Motor neuron (in vitro differentiated cells): ENCODE measurements around the gene LRRK1. TPM values are rescaled to one million over a fixed set of nuclear protein-coding genes. Genes with fewer than 3 reads are reported as not detected.

ENCODE experiments used
- ATAC-seq, 8 experiments: fragments of 200-7000 bp; cut with Tn5 transposase; replicated peaks in 6 of 8; 2 replicates each; pipeline ENCODE4 v1.8.0; 2021; ENCODE audit warnings: mild to moderate bottlenecking in 8 of 8, moderate library complexity in 8 of 8
- H3K27ac ChIP-seq, 2 donors: fragments of 250-450 bp; sonication (Bioruptor Pico); 2 replicates each; pipeline ENCODE4 v1.9.0; 2021; ENCODE audit warnings: antibody characterized with exemption in 2 of 2, mild to moderate bottlenecking in 2 of 2, moderate library complexity in 1 of 2
- H3K4me1 ChIP-seq, 2 donors: fragments of 250-450 bp; sonication (Bioruptor Pico); replicated peaks in 1 of 2; 2 replicates each; pipeline ENCODE4 v1.6.1; 2021; ENCODE audit warnings: antibody characterized with exemption in 2 of 2, mild to moderate bottlenecking in 2 of 2, moderate library complexity in 1 of 2
- H3K4me3 ChIP-seq, 5 donors: fragments of 250-450 bp; sonication (Bioruptor Pico); 2 replicates each; pipeline ENCODE4 v1.9.0; 2021; ENCODE audit warnings: antibody characterized with exemption in 5 of 5, mild to moderate bottlenecking in 5 of 5, moderate library complexity in 4 of 5
- WGBS, 10 experiments: fragments of 450-650 bp; shearing (Covaris generic); methylation state at CpG; one replicate each; pipeline ENCODE4 v1.0.0; 2022; 5-methylcytosine and 5-hydroxymethylcytosine counted together
- in situ Hi-C, 9 experiments: fragments of 400-800 bp; cut with MboI; loops; one replicate each; pipeline ENCODE4 v1.15.0; 2021; ENCODE audit warnings: low sequenced_read_pairs in 9 of 9, low pct_unique_long_range_greater_than_20kb in 2 of 9; ENCODE audit not compliant: unreplicated experiment in 9 of 9
- total RNA-seq, 8 experiments: library from RNA; unstranded; fragments of 300-600 nt; gene quantifications; 2 replicates each; pipeline versions ENCODE4 v1.2.3 to v1.2.4, GENCODE V29; 2022

LRRK1 gene
- total RNA-seq, 8 experiments from 2014 or later = 0.18 to 21.0 (median 1.2) TPM

- in situ Hi-C loops = no loop called here
- Histone ChIP-seq H3K27ac (no peak overlapping the region), H3K4me1 (peaks cover 6 to 19% of the 10 kb centered on the region in 2 donors), H3K4me3 (no peak overlapping the region)
- peak in 3 of 8 experiments; percentile 29 to 52 (median 31) for ATAC-seq
- WGBS, 10 experiments = 10 to 72% (median 53%) methylated on average over 2 to 8 of the region's 9 CpGs; no CpG with 5 or more reads in 3 of the 10 experiments
These were observed 196.2 kb downstream of the LRRK1 start for GRCh38 chr15:101115393-101115785.

GRCh38 chr15:101115786-101116680 is 196.9 kb downstream of the LRRK1 start:
- ATAC-seq = peak in 6 of 8 experiments; percentile 14 to 58 (median 38)
- in situ Hi-C loops = no loop called here
- no peak overlapping the region for H3K27ac ChIP-seq
- WGBS, 10 experiments = 15 to 92% (median 31%) methylated on average over 1 to 8 of the region's 17 CpGs; no CpG with 5 or more reads in 2 of the 10 experiments
- H3K4me1 ChIP-seq = peaks cover 9 to 23% of the 10 kb centered on the region in 2 donors
- no peak overlapping the region for H3K4me3 ChIP-seq

- no peak overlapping the region for H3K4me3 ChIP-seq
- no peak for ATAC-seq
- 100% methylated on average over 1 of the region's 1 CpG; no CpG with 5 or more reads in 8 of the 10 experiments for WGBS, 10 experiments
- in situ Hi-C loops = no loop called here
- peaks cover 15 to 29% of the 10 kb centered on the region in 2 donors for H3K4me1 ChIP-seq
- H3K27ac ChIP-seq = no peak overlapping the region
These were observed 197.5 kb downstream of the LRRK1 start for GRCh38 chr15:101116681-101116976.

GRCh38 chr15:101118116-101118515 is 199.0 kb downstream of the LRRK1 start:
- 80 to 100% (median 100%) methylated on average over 1 to 3 of the region's 9 CpGs; no CpG with 5 or more reads in 6 of the 10 experiments for WGBS, 10 experiments

GRCh38 chr15:101118615-101119014 is 199.5 kb downstream of the LRRK1 start:
- no peak overlapping the region for H3K4me3 ChIP-seq
- H3K27ac ChIP-seq = no peak overlapping the region
- whole genome bisulfite sequencing, 10 experiments = 60 to 100% (median 93%) methylated on average over 1 to 5 of the region's 10 CpGs; no CpG with 5 or more reads in 5 of the 10 experiments
- peaks cover 19 to 31% of the 10 kb centered on the region in 2 donors for H3K4me1 ChIP-seq
- in situ Hi-C loops = no loop called here
- ATAC-seq = no peak

More at GRCh38 chr15:101118116-101118515, 199.0 kb downstream of the LRRK1 start:
- Histone ChIP-seq H3K4me3 (no peak overlapping the region), H3K27ac (no peak overlapping the region), H3K4me1 (peaks cover 19 to 33% of the 10 kb centered on the region in 2 donors)
- ATAC-seq = no peak
- in situ Hi-C loops = no loop called here

GRCh38 chr15:101119181-101119580 is 200.0 kb downstream of the LRRK1 start:
- in situ Hi-C loops = no loop called here
- ATAC-seq = no peak
- H3K4me3 ChIP-seq = no peak overlapping the region
- WGBS, 10 experiments = 64 to 100% (median 83%) methylated on average over 1 to 2 of the region's 2 CpGs; no CpG with 5 or more reads in 4 of the 10 experiments
- peaks cover 18 to 26% of the 10 kb centered on the region in 2 donors for H3K4me1 ChIP-seq
- H3K27ac ChIP-seq = no peak overlapping the region

Other genes with a start within 250 kb of the LRRK1 start
- 10 to 100 TPM in 2 of 8 experiments, 1 to 10 TPM in 2, under 1 TPM in 2, not detected in 2; 0.14 to 54.3 (median 2.1) TPM for gene ALDH1A3, start 39.5 kb upstream of the LRRK1 start, total RNA-seq